Large intestine (tissue), 12 donors: ENCODE results near the gene ZNF554. TPM values are rescaled to one million over a fixed set of nuclear protein-coding genes. Genes with fewer than 3 reads are reported as not detected.

Experiments used
- DNase-seq, 2 donors: peaks; one replicate each; pipeline versions ENCODE4 v3.0.0 to v3.0.0-alpha.2; 2013
- H3K27ac ChIP-seq: one replicate; pipeline ENCODE4 v1.5.1; 2013; ENCODE audit warnings: low read length
- H3K27me3 ChIP-seq: 2 replicates; pipeline ENCODE4 v1.6.1; 2013; ENCODE audit warnings: low read length; ENCODE audit not compliant: control insufficient read depth, insufficient read depth
- H3K36me3 ChIP-seq: 2 replicates; pipeline ENCODE4 v1.6.1; 2013; ENCODE audit warnings: low read length; ENCODE audit not compliant: control insufficient read depth, insufficient read depth
- H3K4me1 ChIP-seq: one replicate; pipeline ENCODE4 v1.6.1; 2013; ENCODE audit warnings: low read length; ENCODE audit not compliant: control insufficient read depth, insufficient read depth
- H3K4me3 ChIP-seq: one replicate; pipeline ENCODE4 v1.5.1; 2013; ENCODE audit warnings: low read length
- H3K9me3 ChIP-seq: one replicate; pipeline ENCODE4 v1.6.1; 2013; ENCODE audit warnings: mild to moderate bottlenecking, low read depth, low read length, moderate library complexity; ENCODE audit not compliant: control insufficient read depth
- WGBS: methylation state at CpG from one replicate; pipeline ENCODE4 v1.1.5; 2013; ENCODE audit warnings: low lambda C conversion rate; ENCODE audit not compliant: insufficient coverage; 5-methylcytosine and 5-hydroxymethylcytosine counted together
- long read RNA-seq, 11 donors: transcript quantifications; one replicate each; lab custom pipeline, GENCODE V29; 2026
- polyA plus RNA-seq: library from polyadenylated mRNA; unstranded; fragments of 120-200 nt; gene quantifications from one replicate; pipeline ENCODE4 v1.2.1, GENCODE V29; 2013

Gene ZNF554
- 5.5 TPM for polyA plus RNA-seq
- long read RNA-seq, donor 1, result 0 reads
- long read RNA-seq, donor 2, result 0 reads
- long read RNA-seq, donor 3, result 0 reads
- long read RNA-seq, donor 4, result 0 reads
- long read RNA-seq, donor 5, partial matches to known transcripts, result 0 of 1 reads
- long read RNA-seq, donor 5, other reads (novel, unspliced or antisense), result 0 of 1 reads
- long read RNA-seq, donor 6, full-length matches to known transcripts, result 2 of 2 reads
- long read RNA-seq, donor 6, partial matches to known transcripts, result 0 of 2 reads
- long read RNA-seq, donor 6, other reads (novel, unspliced or antisense), result 0 of 2 reads
- long read RNA-seq, donor 7, result 0 reads
- long read RNA-seq, donor 8, full-length matches to known transcripts, result 2 of 2 reads
- long read RNA-seq, donor 8, partial matches to known transcripts, result 0 of 2 reads
- long read RNA-seq, donor 8, other reads (novel, unspliced or antisense), result 0 of 2 reads
- long read RNA-seq, donor 9, result 0 reads
- long read RNA-seq, donor 10, partial matches to known transcripts, result 0 of 2 reads
- long read RNA-seq, donor 10, other reads (novel, unspliced or antisense), result 0 of 2 reads
- long read RNA-seq, donor 11, full-length matches to known transcripts, result 2 of 2 reads
- long read RNA-seq, donor 11, partial matches to known transcripts, result 0 of 2 reads
- long read RNA-seq, donor 11, other reads (novel, unspliced or antisense), result 0 of 2 reads

DNA sequence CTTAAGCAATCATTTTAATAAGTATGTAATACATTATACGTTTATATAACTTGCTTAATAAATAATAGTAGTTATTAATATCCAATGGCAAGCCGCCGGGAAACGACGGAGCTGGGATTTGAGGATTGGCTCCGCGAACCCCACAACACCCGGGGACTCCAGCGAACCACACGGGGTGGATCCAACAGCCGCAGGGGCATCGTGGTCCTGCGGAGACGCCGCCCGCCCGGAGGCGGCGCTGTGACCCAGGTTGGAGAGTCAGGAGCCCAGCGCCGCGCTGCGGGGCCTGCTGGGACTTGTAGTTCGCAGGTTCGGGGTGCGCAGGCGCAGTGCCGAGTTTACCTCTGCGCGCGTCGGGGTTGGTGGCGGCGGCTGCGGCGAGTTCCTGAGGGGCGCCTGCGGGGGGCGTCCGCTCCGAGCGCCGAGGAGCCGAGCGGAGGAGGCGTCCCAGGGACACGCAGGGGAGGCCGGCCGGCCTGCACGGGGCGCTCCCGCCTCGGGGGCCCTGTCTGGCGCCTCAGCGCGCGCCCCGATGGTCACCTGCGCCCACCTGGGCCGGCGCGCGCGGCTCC is at the start of gene ZNF554:
ZNF554 (plus strand) TSS at position 329 of the 572 bp plus-strand sequence; CDS start at position 533, 204 bp downstream.
- Histone ChIP-seq H3K4me1 (no peaks in the 10 kb centered on the region), H3K27ac (no peak within 1 kb of the TSS), H3K4me3 (peak within 1 kb of the TSS; percentile 83), H3K27me3 (no peaks in the 10 kb centered on the region), H3K9me3 (peaks cover 3% of the 10 kb centered on the region), H3K36me3 (peaks cover 6% of the 10 kb centered on the region)
- peak; percentile 94 to 96 for DNase-seq
- WGBS, result no CpG with 5 or more reads among the region's 64 CpGs

DNA sequence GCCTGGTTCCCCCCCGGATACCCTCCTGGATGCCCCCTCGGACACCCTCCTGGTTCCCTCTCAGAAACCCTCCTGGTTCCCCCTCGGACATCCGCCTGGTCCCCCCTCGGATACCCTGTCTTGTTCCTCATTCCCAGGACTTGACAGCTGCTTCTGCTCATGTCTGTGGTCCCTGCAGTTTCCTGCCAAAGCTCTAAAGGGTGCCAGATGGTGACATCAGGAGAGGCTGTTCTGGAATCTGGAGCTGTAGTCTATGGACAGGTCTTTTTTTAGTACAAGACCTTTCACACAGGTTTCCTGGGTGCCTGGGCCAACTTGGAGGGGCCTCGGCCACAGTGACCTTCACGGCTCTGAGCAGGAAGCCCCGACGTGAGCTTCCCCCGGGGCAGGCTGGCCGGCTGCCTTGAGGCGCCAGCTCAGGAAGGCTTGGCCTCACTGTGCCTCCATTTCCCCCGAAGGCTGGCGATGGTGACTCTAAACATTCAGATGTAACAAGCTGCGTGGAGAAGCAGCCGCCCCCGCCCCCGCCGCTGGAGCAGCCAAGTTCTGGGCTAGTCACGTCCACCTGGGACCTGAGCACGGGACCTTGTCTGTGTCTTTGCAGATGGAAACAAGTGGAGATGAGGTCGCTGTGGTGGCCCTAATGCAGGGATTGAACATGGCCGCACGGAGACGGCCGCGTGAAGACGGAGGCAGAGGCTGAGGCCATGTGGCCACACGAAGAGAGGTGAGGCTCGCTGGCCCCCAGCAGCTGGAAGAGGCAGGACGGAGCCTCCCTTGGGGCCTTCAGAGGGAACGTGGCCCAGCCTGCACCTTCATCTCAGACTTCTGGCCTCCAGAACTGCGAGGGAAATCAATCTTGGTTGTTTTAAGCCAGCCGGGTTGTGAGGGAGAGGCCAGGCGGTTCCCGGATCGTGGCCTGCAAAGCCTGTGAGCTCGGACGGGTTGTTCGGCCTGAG is 49.3 kb upstream of the ZNF554 start:
- Histone ChIP-seq H3K36me3 (peaks cover 39% of the 10 kb centered on the region), H3K4me1 (peaks cover 7% of the 10 kb centered on the region), H3K9me3 (no peaks in the 10 kb centered on the region), H3K4me3 (no peak overlapping the region), H3K27ac (peak overlapping the region; percentile 35), H3K27me3 (no peaks in the 10 kb centered on the region)
- WGBS, result no CpG with 5 or more reads among the region's 40 CpGs
- peak; percentile 26 to 45 for DNase-seq

DNA sequence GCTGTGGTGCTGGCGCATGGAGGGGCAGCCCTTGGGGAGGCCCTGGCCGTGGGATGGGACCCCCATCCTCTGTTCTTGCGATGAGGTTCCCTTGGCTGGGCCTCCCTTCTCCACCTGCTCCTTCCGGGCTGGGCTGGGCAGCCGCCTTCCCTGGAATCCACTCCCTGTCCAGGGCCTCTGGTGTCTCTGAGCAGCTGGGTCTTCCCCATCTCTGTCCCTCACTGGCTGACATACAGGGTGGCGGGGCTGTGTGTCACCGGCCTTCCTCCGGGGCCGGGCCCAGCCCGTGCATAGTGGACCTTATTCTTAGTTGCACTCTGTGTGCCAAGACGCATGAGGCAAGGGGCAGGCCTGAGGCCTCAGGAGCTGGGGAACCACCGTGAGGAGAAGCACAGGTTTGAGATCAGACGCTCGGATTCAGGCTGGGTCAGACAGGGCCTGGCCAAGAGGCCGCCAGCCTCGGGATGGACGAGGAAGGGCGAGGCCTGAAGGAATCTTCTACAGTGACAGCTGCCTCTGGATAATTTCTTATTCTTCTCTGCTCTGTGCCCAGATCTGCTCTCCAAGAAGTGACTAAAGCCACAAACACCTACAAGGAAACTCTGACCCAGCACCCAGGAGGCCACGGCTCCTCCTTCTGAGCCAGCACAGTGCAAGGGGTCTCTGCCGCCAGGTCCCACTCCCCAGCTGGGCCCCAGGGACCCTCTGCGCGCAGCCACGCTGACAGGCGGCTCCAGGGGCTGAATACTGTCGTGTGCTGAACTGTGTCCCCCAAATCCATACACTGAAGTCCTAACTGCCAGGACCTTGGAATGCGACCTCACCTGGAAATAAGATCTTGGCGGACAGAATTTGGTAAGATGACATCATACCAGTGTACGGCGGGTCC is 47.6 kb upstream of the ZNF554 start:
- H3K27ac ChIP-seq, result no peak overlapping the region
- peaks cover 26% of the 10 kb centered on the region for H3K36me3 ChIP-seq
- no peak overlapping the region for H3K4me3 ChIP-seq

DNA sequence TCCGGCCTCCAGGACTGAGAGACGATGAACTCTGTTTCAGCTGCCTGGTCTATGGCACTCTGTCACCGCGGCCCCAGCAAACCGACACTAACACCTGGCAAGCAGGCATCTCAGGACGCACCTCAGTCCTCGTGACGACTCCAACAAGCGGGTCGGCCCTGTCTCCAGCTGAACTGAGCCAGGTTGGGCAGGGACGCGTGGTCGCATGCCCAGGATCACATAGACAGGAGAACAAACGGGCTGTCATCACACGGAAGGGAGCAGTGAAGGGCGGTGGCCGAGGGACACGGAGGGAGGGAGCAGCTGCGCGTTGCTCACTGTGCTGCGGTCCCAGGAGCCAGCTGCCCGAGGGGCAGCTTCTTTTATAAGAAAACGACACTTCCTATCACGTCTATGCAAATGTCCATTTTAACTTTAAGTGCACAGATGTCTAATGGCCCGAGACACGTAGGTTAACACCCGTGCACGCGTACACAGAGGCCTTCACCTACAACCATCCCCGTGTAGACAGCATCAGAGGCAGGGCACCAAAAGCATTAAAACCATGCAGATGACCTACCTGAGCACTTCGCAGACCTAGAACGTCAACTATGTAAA is 45.5 kb upstream of the ZNF554 start:
- Histone ChIP-seq H3K4me3 (no peak overlapping the region), H3K27me3 (no peaks in the 10 kb centered on the region), H3K36me3 (peaks cover 6% of the 10 kb centered on the region), H3K9me3 (no peaks in the 10 kb centered on the region), H3K4me1 (peaks cover 10% of the 10 kb centered on the region), H3K27ac (no peak overlapping the region)
- no peak for DNase-seq
- WGBS, result no CpG with 5 or more reads among the region's 32 CpGs

More for the DNA sequence above, 47.6 kb upstream of the ZNF554 start:
- no CpG with 5 or more reads among the region's 29 CpGs for WGBS
- no peak for DNase-seq
- Histone ChIP-seq H3K27me3 (no peaks in the 10 kb centered on the region), H3K9me3 (no peaks in the 10 kb centered on the region), H3K4me1 (peaks cover 10% of the 10 kb centered on the region)

DNA sequence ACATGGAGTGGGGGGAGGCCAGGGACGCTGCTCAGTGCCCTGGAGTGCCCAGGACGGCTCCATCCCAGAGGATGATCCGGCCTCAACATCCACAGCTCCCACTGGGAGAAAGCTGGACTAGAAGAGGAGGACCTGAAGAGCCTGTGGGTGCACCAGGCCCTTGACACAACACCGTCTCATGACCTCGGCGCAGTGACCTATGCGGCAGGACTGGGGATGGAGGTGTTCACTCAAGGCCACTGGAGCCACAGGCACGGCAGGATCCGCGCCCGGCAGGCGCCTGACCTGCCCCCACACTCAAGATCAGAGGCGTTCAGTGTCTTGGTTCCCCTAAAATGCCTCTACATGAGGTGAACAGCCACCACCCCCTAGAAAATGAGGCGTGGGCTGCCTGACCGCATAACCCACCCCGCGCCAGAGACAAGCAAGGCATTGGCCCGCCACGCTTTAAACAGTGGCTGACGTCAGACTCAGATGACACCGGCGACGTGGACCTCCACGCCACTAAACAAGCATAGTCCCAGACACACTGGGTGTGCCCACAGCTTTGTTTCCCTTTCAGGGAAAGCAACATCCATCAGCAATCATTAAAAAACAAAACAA is 44.6 kb upstream of the ZNF554 start:
- no peak for DNase-seq
- Histone ChIP-seq H3K4me3 (no peak overlapping the region), H3K27ac (peak overlapping the region; percentile 64), H3K9me3 (no peaks in the 10 kb centered on the region), H3K4me1 (peaks cover 10% of the 10 kb centered on the region), H3K36me3 (peaks cover 5% of the 10 kb centered on the region), H3K27me3 (no peaks in the 10 kb centered on the region)
- WGBS, result no CpG with 5 or more reads among the region's 24 CpGs

DNA sequence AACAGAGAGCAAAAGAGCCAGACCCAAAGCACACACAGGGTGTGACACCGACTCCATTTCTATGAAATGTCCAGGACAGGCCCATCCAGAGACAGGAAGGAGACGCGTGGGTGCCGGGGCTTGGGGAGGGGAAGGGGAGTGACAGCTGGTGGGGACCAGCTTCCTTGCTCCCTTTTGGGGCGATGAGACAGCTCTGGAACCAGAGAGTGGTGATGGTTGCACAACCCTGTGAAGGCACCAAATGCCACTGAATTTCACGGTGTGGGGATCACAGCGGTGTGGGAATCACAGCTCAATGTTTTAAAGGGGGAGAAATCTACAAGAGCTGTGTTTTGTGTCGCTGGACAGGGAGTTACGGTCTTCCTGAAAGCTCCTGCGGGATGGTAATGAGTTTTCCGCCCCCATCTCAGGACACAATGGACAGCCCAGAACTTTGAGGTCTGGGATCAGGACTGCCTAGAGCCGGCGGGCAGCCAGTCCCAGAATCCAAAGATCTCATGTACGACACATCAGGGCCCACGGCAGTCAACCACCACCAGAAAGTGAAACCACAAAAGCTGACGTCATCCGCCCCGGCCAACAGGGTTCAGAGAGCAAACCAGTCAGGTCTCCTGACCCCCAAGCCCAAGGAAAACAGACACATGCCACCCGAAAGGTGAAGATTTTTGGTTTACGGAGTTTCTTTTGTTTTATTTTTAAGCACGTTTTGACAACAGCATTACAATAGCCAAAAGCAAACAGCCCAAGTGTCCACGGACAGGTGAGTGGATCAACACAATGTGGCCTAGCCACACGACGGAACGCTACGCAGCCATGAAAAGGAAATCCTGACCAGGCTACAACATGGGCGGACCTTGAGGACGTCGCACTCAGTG is 43.9 kb upstream of the ZNF554 start:
- peak overlapping the region; percentile 64 for H3K27ac ChIP-seq
- H3K9me3 ChIP-seq, result no peaks in the 10 kb centered on the region
- peaks cover 3% of the 10 kb centered on the region for H3K36me3 ChIP-seq
- H3K27me3 ChIP-seq, result no peaks in the 10 kb centered on the region
- H3K4me1 ChIP-seq, result peaks cover 4% of the 10 kb centered on the region
- DNase-seq, result peak; percentile 38 to 77
- 93% methylated on average over 5 of the region's 29 CpGs for WGBS
- H3K4me3 ChIP-seq, result no peak overlapping the region

DNA sequence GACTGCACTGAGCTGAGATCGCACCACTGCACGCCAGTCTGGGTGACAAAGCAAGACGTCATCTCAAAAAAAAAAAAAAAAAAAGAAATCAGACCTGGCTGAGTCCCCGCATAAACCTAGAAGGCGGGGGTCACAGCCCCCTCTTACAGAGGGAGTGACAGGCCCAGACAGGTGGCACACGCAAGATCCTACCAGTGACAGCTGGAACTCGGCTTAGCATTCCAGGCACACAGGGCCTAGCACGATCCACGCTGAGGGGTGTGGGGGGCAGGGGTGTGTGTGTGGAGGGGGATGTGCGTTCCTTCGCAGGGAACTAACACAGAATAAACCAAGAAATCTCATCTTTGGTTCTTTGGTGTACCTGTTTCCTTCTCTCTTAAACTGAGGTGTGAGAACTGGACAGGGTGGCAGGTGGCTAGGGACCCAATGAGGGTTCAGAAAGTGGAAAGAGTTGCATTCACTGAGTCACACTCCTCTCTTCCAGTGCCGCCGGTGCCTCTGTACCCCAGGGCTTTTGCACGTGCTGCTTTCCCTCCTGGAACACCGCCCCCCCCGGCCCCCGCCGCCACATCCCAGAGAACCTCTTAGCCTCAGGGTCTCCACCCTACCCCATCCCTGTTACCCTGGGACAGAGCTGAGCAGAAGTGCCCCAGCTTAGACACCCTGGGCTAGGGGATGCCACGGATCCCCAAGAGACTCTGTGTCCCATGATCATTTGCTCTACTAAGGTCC is 41.5 kb upstream of the ZNF554 start:
- no peak overlapping the region for H3K4me3 ChIP-seq
- peaks cover 7% of the 10 kb centered on the region for H3K4me1 ChIP-seq
- peaks cover 3% of the 10 kb centered on the region for H3K36me3 ChIP-seq
- WGBS, result 100% methylated on average over 1 of the region's 19 CpGs
- no peak for DNase-seq
- H3K27me3 ChIP-seq, result no peaks in the 10 kb centered on the region
- H3K9me3 ChIP-seq, result no peaks in the 10 kb centered on the region
- H3K27ac ChIP-seq, result no peak overlapping the region
